ENCODE results near the gene ENTREP1. TPM values are rescaled to one million over a fixed set of nuclear protein-coding genes. Genes with fewer than 3 reads are reported as not detected.
"Not testable (repeated sequence)": the region's sequence is repeated elsewhere in the genome, so short reads cannot be mapped to it uniquely, and the experiment has no call there.

The ENTREP1 gene
- total RNA-seq, 2 experiments from 2014 or later, result not detected

DNA sequence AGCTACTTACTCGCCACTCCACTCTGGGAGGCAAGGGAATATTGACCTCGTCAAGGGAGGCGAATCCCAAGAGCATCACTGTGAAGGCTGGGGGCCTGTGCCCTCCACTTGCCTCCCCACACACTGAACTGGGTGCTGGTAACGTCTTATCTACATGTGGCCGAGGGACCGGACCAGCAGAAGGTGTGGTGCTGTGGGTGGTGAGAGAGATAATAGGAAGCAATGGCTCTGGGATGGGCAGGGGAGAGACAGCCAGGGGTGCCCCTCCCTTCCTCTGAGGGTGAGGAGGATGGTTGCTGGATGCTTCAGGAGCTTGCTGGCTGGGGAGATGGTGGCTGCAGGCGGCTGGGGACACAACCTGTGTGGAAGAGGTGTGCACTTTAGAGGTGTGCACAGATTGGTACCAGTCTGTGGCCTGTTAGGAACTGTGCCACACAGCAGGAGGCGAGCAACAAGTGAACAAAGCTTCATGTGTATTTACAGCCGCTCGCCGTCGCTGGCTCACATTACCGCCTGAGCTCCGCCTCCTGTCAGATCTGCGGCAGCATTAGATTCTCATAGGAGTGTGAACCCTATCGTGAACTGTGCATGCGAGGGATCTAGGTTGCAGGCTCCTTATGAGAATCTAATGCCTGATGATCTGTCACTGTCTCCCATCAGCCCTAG, 100.3 kb downstream of the ENTREP1 start:
- POLR2A ChIA-PET, result no interaction called here
- no peak overlapping the region for H3K4me3 Mint-ChIP-seq
- H3K9me3 Mint-ChIP-seq (ENCODE audit: low read depth), result no peaks in the 10 kb centered on the region
- H3K4me1 Mint-ChIP-seq, result no peaks in the 10 kb centered on the region
- H3K36me3 Mint-ChIP-seq (ENCODE audit: low read depth), result no peaks in the 10 kb centered on the region
- CTCF ChIA-PET, result interaction anchor here (2.0 kb wide), 1 partner anchor 122 kb away, joined by 7 read pairs; no protein-coding TSS in a partner anchor
- peaks cover 9% of the 10 kb centered on the region for H3K27me3 Mint-ChIP-seq
- no peak overlapping the region for H3K27ac Mint-ChIP-seq
- intact Hi-C loops (cut with DNase I, micrococcal nuclease), result loop anchor here in 1 of 2 experiments (10.0 kb wide), 1 partner anchor 450 kb away; no protein-coding TSS in a partner anchor
- DNase-seq (no peak), ATAC-seq (no peak)

DNA sequence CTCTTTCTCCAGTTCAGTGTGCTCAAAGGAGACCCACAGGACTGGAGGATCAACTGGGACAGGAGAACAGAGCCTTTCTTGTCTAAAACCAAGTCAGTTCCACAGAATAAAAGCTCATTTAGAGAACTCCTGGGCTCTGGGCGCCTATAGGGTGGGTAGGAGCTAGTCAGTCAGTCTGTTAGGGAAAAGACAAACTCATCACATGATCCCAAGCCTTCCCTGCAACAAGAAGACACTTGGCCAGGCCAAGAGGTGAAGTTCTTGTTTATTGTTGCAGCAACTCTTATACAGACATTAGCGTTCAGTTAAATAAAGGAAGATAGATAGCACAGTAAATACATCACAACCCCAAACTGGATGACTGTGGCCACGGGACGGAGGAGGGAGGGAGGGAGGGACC, 102.3 kb downstream of the ENTREP1 start:
- H3K4me3 Mint-ChIP-seq, result no peak overlapping the region
- ChIA-PET CTCF (interaction anchor here (1.3 to 1.5 kb wide), 2 partner anchors 14 to 121 kb away, joined by 3 read pairs; no protein-coding TSS in a partner anchor), POLR2A (no interaction called here)
- ATAC-seq (no peak), DNase-seq (no peak)
- peaks cover under 1% of the 10 kb centered on the region for H3K27me3 Mint-ChIP-seq
- no peaks in the 10 kb centered on the region for H3K9me3 Mint-ChIP-seq (ENCODE audit: low read depth)
- H3K36me3 Mint-ChIP-seq (ENCODE audit: low read depth), result no peaks in the 10 kb centered on the region
- no peaks in the 10 kb centered on the region for H3K4me1 Mint-ChIP-seq
- intact Hi-C loops (cut with DNase I, micrococcal nuclease), result loop anchor here in 1 of 2 experiments (10.0 kb wide), 1 partner anchor 448 kb away; no protein-coding TSS in a partner anchor
- H3K27ac Mint-ChIP-seq, result no peak overlapping the region

DNA sequence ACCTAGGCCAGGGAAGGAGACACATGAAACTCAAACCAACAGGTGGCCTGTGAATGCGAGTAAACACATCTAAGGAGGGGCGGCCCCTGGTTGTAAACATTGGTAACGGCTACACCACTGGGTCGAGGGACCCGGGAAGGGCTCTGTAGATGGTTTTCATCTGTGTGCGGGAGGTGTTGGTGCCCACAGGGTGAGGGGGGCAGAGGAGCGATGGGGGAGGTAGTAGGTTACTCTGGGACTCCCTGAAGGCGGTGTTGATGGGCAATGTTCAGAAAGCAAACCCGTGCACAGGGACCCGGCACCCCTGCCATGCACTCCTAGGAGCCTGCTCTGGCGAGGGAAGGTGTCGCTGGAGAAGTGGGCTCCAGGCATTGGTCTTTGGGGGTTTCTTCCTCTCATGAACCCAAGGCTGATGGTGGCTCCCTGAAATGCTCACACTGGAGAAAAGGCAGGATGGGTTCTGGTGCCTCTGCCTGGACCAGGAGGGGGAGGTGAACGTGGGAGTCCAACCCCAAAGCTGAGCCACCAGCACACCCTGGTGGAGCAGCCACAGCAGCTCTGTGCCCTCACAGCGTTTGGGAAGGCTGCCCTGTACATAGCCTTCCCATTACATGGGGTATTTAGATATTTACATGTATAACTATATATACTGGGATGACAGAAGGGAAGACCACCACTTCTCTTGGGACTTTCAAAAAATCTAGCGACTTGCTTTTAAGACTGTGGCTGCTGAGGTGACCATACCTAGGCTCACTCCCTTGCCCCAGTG, 103.2 kb downstream of the ENTREP1 start:
- Mint-ChIP-seq H3K27me3 (no peaks in the 10 kb centered on the region), H3K36me3 (ENCODE audit: low read depth) (no peaks in the 10 kb centered on the region), H3K4me1 (no peaks in the 10 kb centered on the region), H3K27ac (no peak overlapping the region), H3K9me3 (ENCODE audit: low read depth) (no peaks in the 10 kb centered on the region), H3K4me3 (no peak overlapping the region)
- intact Hi-C loops (cut with DNase I, micrococcal nuclease), result loop anchor here in 1 of 2 experiments (10.0 kb wide), 1 partner anchor 447 kb away; no protein-coding TSS in a partner anchor
- DNase-seq (no peak), ATAC-seq (no peak)
- ChIA-PET POLR2A (no interaction called here), CTCF (no interaction called here)

DNA sequence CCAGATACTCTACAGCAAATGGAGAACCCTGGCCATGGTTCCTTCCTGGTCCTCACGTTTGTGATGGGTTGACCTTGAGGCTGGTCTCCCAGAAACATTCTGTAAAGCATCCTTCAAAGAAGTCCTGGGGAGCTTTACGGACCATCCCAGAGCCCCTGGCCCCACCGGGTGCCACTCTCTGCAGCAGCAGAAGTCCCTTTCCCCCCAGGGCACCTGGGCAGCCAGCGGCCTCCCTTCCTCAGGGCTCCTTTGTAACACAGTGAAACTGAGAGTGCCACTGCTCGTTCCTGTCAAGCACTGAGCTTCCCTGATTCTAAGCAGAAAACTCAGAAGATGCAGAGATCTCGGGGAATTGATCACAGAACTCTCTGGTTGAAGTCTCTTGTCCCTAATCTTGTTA, 104.3 kb downstream of the ENTREP1 start:
- no peaks in the 10 kb centered on the region for H3K9me3 Mint-ChIP-seq (ENCODE audit: low read depth)
- DNase-seq (no peak), ATAC-seq (no peak)
- H3K4me3 Mint-ChIP-seq, result no peak overlapping the region
- ChIA-PET CTCF (no interaction called here), POLR2A (no interaction called here)
- intact Hi-C loops (cut with DNase I, micrococcal nuclease), result loop anchor here in 1 of 2 experiments (10.0 kb wide), 1 partner anchor 446 kb away; no protein-coding TSS in a partner anchor
- no peaks in the 10 kb centered on the region for H3K4me1 Mint-ChIP-seq
- no peaks in the 10 kb centered on the region for H3K36me3 Mint-ChIP-seq (ENCODE audit: low read depth)
- H3K27ac Mint-ChIP-seq, result no peak overlapping the region
- no peaks in the 10 kb centered on the region for H3K27me3 Mint-ChIP-seq

DNA sequence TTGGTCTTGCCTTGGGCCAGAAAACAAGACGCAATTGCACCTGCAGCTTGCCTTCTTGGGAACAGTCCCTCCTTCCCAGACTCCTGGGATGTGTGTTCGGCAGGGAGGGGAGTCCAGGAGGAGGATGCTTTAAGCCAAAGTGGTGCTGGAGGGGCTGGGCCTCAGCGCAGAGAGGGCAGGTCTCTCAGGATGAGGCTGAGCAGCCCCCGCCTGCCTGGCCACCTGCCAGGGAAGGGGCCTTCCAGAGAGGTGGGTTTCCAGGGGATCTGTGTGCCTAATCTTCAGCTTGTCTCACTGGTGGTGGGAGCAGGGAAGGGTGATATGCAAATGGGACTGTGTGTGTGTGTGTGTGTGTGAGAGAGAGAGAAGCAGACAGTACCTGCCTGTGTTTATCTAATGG, 105.2 kb downstream of the ENTREP1 start:
- H3K9me3 Mint-ChIP-seq (ENCODE audit: low read depth), result no peaks in the 10 kb centered on the region
- no peak overlapping the region for H3K4me3 Mint-ChIP-seq
- no peaks in the 10 kb centered on the region for H3K4me1 Mint-ChIP-seq
- ChIA-PET CTCF (no interaction called here), POLR2A (no interaction called here)
- DNase-seq, result no peak
- H3K27me3 Mint-ChIP-seq, result no peaks in the 10 kb centered on the region
- intact Hi-C loops (cut with DNase I, micrococcal nuclease), result no loop called here
- ATAC-seq, result no peak
- H3K27ac Mint-ChIP-seq, result no peak overlapping the region
- no peaks in the 10 kb centered on the region for H3K36me3 Mint-ChIP-seq (ENCODE audit: low read depth)

DNA sequence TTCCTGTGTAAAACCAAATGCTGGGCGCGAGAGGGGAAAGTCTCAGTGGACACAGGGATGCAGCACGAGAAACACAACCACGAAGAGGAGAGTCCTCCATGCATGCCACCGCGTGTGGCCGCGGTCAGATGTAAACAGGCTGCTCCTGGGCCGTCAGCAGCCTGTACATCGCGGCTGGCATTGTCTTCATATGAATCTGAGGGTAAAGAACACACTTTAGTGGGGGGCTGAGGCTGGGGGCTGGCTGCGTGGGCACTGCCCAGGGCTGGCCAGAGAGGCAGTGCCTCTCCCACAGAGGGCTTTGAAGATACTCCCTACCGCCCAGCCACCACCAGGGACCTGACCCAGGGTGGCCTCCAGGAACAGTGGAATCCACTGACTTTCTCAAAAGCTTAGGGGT, 106.2 kb downstream of the ENTREP1 start:
- ChIA-PET POLR2A (no interaction called here), CTCF (no interaction called here)
- Mint-ChIP-seq H3K36me3 (ENCODE audit: low read depth) (no peaks in the 10 kb centered on the region), H3K9me3 (ENCODE audit: low read depth) (no peaks in the 10 kb centered on the region), H3K4me3 (no peak overlapping the region), H3K27ac (no peak overlapping the region), H3K4me1 (no peaks in the 10 kb centered on the region), H3K27me3 (no peaks in the 10 kb centered on the region)
- DNase-seq (no peak), ATAC-seq (no peak)
- intact Hi-C loops (cut with DNase I, micrococcal nuclease), result no loop called here

DNA sequence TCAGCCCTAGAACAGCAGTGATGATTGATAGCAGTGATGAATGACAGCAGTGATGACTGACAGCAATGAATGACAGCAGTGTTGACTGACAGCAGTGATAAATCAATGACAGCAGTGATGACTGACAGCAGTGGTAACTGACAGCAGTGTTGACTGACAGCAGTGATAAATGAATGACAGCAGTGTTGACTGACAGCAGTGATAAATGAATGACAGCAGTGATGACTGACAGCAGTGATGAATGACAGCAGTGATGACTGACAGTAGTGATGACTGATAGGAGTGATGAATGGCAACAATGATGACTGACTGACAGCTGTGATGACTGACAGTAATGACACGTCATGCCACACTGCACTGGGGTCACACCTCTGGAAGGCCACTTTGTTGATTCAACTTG, 106.8 kb downstream of the ENTREP1 start:
- no peak overlapping the region for H3K27ac Mint-ChIP-seq
- intact Hi-C loops (cut with DNase I, micrococcal nuclease), result no loop called here
- no peak overlapping the region for H3K4me3 Mint-ChIP-seq
- no peaks in the 10 kb centered on the region for H3K9me3 Mint-ChIP-seq (ENCODE audit: low read depth)
- no peak for DNase-seq
- no peaks in the 10 kb centered on the region for H3K27me3 Mint-ChIP-seq
- CTCF ChIA-PET, result no interaction called here
- no peaks in the 10 kb centered on the region for H3K4me1 Mint-ChIP-seq
- no peak for ATAC-seq
- POLR2A ChIA-PET, result no interaction called here
- H3K36me3 Mint-ChIP-seq (ENCODE audit: low read depth), result no peaks in the 10 kb centered on the region

DNA sequence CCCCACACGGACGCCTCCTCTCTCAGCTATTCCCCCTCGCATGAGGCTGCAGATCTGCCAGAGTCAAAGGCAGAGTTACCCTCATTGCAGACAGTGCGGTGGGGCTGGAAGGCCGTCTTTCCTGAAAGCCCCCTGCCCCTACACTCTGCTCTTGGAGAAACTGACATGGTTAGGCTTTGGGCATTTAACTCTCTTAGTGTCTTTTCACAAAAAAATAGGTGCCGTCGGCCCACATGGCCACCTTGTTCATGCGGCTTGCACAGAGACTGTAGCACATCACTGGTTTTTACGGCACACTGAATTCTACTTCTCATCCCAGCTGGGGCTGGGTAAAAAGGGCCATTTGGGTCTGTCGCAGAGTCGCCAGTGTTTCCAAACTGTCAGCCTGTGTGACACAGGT, 107.6 kb downstream of the ENTREP1 start:
- no peaks in the 10 kb centered on the region for H3K36me3 Mint-ChIP-seq (ENCODE audit: low read depth)
- CTCF ChIA-PET, result no interaction called here
- ATAC-seq, result no peak
- H3K4me1 Mint-ChIP-seq, result no peaks in the 10 kb centered on the region
- H3K27ac Mint-ChIP-seq, result no peak overlapping the region
- no peaks in the 10 kb centered on the region for H3K27me3 Mint-ChIP-seq
- no peaks in the 10 kb centered on the region for H3K9me3 Mint-ChIP-seq (ENCODE audit: low read depth)
- no peak for DNase-seq
- POLR2A ChIA-PET, result no interaction called here
- H3K4me3 Mint-ChIP-seq, result no peak overlapping the region
- intact Hi-C loops (cut with DNase I, micrococcal nuclease), result no loop called here

DNA sequence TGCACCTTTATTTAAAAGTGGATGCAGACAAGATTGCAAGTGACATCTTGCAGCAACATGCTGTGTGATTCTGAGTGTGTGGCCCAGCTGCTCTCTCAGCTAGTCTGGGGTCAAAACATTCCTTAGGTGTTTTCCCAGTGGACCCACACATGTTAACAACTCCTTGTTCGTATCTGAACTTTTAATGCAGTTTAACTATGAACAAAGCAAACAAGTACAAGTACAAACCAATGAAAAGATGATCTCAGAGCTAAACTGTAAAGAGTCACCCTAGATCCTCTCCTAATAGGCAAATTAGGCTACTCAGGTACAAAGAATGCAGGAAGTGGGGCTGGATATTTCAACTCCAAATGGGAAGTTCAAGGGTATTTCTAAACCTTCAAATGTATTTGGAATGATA, 108.4 kb downstream of the ENTREP1 start:
- ATAC-seq (no peak), DNase-seq (no peak)
- H3K4me3 Mint-ChIP-seq, result no peak overlapping the region
- intact Hi-C loops (cut with DNase I, micrococcal nuclease), result no loop called here
- no peaks in the 10 kb centered on the region for H3K4me1 Mint-ChIP-seq
- H3K27ac Mint-ChIP-seq, result no peak overlapping the region
- H3K9me3 Mint-ChIP-seq (ENCODE audit: low read depth), result no peaks in the 10 kb centered on the region
- POLR2A ChIA-PET, result no interaction called here
- no peaks in the 10 kb centered on the region for H3K36me3 Mint-ChIP-seq (ENCODE audit: low read depth)
- CTCF ChIA-PET, result no interaction called here
- H3K27me3 Mint-ChIP-seq, result no peaks in the 10 kb centered on the region

DNA sequence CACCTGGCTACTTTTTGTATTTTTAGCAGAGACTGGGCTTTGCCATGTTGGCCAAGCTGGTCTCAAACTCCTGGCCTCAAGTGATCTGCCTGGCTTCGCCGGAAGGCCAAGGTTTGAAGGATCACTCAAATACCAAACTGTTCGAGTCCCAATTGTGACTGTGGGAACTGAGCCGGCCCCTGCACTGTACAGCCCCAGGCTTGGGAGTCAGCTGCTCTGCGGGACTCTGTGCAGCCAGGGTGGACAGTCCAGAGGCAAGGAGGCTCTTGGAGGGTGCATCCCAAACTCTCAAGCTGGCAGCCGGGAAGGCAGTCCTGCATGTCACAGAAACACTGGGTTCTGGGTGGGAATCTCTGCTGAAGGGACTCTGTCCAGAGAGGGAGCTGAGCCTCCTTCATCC, 109.0 kb downstream of the ENTREP1 start:
- Mint-ChIP-seq H3K9me3 (ENCODE audit: low read depth) (no peaks in the 10 kb centered on the region), H3K4me3 (no peak overlapping the region), H3K36me3 (ENCODE audit: low read depth) (no peaks in the 10 kb centered on the region), H3K27me3 (no peaks in the 10 kb centered on the region), H3K27ac (no peak overlapping the region), H3K4me1 (no peaks in the 10 kb centered on the region)
- CTCF ChIA-PET, result no interaction called here
- ATAC-seq (no peak), DNase-seq (no peak)
- POLR2A ChIA-PET, result no interaction called here
- intact Hi-C loops (cut with DNase I, micrococcal nuclease), result no loop called here

DNA sequence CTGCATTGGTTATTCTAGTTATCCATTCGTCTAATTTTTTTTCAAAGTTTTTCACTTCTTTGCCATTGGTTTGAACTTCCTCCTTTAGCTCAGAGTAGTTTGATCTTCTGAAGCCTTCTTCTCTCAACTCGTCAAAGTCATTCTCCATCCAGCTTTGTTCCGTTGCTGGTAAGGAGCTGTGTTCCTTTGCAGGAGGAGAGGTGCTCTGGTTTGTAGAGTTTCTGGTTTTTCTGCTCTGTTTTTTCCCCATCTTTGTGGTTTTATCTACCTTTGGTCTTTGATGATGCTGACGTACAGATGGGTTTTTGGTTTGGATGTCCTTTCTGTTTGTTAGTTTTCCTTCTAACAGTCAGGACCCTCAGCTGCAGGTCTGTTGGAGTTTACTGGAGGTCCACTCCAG, 114.6 kb downstream of the ENTREP1 start:
- ATAC-seq; H3K27me3 Mint-ChIP-seq; H3K4me1 Mint-ChIP-seq; H3K27ac Mint-ChIP-seq; H3K36me3 Mint-ChIP-seq (ENCODE audit: low read depth); POLR2A ChIA-PET; CTCF ChIA-PET; H3K4me3 Mint-ChIP-seq; intact Hi-C loops (cut with DNase I, micrococcal nuclease); DNase-seq; H3K9me3 Mint-ChIP-seq (ENCODE audit: low read depth): not testable (repeated sequence)

DNA sequence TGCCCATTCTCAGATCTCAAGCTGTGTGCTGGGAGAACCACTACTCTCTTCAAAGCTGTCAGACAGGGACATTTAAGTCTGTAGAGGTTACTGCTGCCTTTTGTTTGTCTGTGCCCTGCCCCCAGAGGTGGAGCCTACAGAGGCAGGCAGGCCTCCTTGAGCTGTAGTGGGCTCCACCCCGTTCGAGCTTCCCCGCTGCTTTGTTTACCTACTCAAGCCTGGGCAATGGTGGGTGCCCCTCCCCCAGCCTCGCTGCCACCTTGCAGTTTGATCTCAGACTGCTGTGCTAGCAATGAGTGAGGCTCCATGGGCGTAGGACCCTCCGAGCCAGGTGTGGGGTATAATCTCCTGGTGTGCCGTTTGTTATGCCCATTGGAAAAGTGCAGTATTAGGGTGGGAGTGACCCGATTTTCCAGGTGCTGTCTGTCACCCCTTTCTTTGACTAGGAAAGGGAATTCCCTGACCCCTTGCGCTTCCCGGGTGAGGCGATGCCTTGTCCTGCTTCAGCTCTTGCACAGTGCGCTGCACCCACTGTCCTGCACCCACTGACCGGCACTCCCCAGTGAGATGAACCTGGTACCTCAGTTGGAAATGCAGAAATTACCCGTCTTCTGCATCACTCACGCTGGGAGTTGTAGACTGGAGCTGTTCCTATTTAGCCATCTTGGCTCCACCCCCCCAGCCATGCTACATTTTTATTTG, 115.4 kb downstream of the ENTREP1 start:
- CTCF ChIA-PET, result interaction anchor here (0.7 kb wide), 1 partner anchor 87 kb away, joined by 3 read pairs; no protein-coding TSS in a partner anchor
- H3K4me3 Mint-ChIP-seq, POLR2A ChIA-PET: not testable (repeated sequence)

More for the DNA sequence above, 115.4 kb downstream of the ENTREP1 start:
- H3K9me3 Mint-ChIP-seq (ENCODE audit: low read depth); intact Hi-C loops (cut with DNase I, micrococcal nuclease); H3K27me3 Mint-ChIP-seq; DNase-seq; ATAC-seq; H3K4me1 Mint-ChIP-seq; H3K36me3 Mint-ChIP-seq (ENCODE audit: low read depth); H3K27ac Mint-ChIP-seq: not testable (repeated sequence)
